Fibroblast of pulmonary artery (primary cell): ENCODE measurements around the gene SPTBN1.

Source experiments
- DNase-seq: peaks from one replicate; pipeline ENCODE4 v3.0.0-alpha.2; 2010; ENCODE audit warnings: low read depth
- H3K4me3 ChIP-seq: replicated peaks from 2 replicates; pipeline ENCODE4 v1.5.1; 2011; ENCODE audit warnings: low read depth, mild to moderate bottlenecking, control low read depth, low read length, moderate library complexity
- TF ChIP-seq, protein P1 (sequence below): IDR thresholded peaks from 2 replicates; pipeline ENCODE4 v1.5.1; 2011; ENCODE audit warnings: mild to moderate bottlenecking, control low read depth, low read length, inconsistent platforms; ENCODE audit errors: missing control alignments

Gene SPTBN1

GRCh38 chr2:54638103-54638502, 182.0 kb downstream of the SPTBN1 start:
- no peak for DNase-seq
- TF ChIP-seq, protein P1, sequence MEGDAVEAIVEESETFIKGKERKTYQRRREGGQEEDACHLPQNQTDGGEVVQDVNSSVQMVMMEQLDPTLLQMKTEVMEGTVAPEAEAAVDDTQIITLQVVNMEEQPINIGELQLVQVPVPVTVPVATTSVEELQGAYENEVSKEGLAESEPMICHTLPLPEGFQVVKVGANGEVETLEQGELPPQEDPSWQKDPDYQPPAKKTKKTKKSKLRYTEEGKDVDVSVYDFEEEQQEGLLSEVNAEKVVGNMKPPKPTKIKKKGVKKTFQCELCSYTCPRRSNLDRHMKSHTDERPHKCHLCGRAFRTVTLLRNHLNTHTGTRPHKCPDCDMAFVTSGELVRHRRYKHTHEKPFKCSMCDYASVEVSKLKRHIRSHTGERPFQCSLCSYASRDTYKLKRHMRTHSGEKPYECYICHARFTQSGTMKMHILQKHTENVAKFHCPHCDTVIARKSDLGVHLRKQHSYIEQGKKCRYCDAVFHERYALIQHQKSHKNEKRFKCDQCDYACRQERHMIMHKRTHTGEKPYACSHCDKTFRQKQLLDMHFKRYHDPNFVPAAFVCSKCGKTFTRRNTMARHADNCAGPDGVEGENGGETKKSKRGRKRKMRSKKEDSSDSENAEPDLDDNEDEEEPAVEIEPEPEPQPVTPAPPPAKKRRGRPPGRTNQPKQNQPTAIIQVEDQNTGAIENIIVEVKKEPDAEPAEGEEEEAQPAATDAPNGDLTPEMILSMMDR = no peak
- no peak overlapping the region for H3K4me3 ChIP-seq

DNA sequence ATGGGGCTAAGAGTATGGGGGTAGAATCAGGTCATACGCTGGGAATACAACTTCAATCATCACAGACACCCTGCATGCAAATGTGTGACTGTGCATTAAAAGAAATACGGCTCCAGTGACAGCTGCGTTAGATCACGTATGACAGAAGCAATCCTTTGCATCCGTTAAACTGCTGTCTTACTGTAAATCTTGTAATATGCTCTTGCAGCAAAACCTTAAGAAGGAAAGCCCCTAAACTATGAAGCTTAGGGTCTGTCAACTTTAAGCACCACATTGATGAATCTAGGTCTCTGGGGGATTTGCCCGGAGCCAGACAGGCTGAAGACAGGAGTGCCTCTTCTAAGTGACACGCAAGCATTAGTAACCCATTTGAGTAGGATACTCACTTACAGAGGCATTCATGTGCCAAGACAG, 182.7 kb downstream of the SPTBN1 start:
- TF ChIP-seq, protein P1 = no peak
- no peak overlapping the region for H3K4me3 ChIP-seq
- peak; percentile 59 for DNase-seq

DNA sequence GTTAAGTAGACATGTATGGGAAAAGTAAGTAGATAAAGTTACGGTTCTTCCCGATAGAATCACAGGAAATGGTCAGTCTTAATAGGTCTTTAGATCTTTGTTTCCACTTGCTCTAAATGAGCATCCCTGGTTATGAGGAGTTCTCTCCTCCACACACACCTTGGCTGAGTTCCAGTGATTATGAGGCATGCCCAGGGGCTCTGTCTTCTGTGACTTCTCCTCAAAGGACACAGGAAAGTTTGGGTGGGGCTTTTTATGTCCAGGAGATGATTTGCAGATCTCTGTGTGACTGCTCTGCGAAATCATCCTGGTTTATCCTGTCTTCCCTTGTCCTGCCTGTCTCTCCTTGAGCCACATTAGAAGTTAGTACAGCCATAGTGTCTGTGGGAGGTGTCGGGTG, 183.5 kb downstream of the SPTBN1 start:
- TF ChIP-seq, protein P1 = no peak
- DNase-seq = peak; percentile 45
- H3K4me3 ChIP-seq = no peak overlapping the region

GRCh38 chr2:54640834-54641540, 184.9 kb downstream of the SPTBN1 start:
- TF ChIP-seq, protein P1 = no peak
- no peak for DNase-seq
- no peak overlapping the region for H3K4me3 ChIP-seq

DNA sequence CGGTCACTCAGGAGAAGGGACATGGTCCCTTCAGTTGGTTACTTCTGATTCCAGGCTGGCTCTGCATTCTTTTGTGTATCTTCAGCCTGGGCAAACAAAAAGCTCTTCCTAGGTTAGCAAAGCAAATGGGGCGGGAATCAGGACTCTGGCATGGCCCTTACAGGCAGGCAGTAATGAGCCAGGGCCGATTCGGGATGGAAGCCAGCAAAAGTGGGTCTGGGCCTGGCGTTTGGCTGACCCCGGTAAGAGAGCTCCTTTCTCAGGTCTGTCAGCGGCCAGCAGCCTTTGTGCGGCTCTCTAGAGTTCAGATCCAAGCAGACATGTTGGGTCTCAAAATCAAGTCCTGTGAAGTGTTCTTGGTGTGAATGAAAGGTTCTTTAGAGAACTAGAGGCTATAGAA, 185.9 kb downstream of the SPTBN1 start:
- no peak for DNase-seq
- H3K4me3 ChIP-seq = no peak overlapping the region
- TF ChIP-seq, protein P1 = no peak

DNA sequence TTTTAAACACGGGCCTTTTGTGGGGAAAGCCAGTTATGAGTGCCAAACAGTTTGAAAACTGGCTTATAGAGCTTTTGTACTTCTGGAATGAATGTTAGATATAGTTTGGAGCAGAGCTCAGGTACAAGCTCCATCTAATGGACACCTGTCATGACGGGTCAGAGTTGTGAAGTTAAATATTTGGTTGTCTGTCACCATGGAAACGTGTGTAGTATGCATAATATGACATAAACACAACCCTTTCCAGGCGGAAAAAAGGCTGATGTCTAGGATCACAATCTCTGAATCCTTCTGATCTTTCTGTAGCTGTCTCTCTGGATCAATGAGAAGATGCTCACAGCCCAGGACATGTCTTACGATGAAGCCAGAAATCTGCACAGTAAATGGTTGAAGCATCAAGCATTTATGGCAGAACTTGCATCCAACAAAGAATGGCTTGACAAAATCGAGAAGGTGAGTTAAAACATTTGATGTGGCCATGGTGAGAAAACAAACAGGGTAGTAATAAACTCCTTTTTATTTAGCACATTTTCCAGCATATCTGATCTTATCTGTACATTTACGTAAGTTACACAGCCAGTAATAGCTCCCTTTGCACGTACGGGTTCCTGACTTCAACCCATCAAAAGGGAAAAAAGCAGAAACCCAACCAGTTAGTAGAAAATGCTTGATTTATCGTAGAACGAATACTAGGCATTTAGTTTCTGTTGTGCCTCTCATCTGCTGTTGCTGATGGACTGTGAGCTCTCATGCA, 186.7 kb downstream of the SPTBN1 start:
- no peak for DNase-seq
- TF ChIP-seq, protein P1 = no peak
- no peak overlapping the region for H3K4me3 ChIP-seq
